K562 (cell line): ENCODE data around the gene CACNG3. TPM values are rescaled to one million over a fixed set of nuclear protein-coding genes. Genes with fewer than 3 reads are reported as not detected.

Experiments used
- ATAC-seq: fragments of 200-7000 bp; cut with Tn5 transposase; 3 replicates; pipeline ENCODE4 v1.9.1; 2020; ENCODE audit warnings: moderate library complexity
- BruUV-seq: library from RNA; stranded (reverse); fragments of 400-500 nt; replicated peaks from 2 replicates; lab custom pipeline; 2021; lab: Mats Ljungman, UMichigan
- CTCF ChIA-PET: fragments of 300-600 bp; formaldehyde crosslinking; extraction: SDS; loops from one replicate; lab custom pipeline; 2021; ENCODE audit warnings: low intra/inter-chr PET ratio; lab: Yijun Ruan, JAX
- POLR2A ChIA-PET: fragments of 300-600, 350-650 bp; sonication (Branson Sonifier 250); formaldehyde crosslinking; extraction: SDS; loops from one replicate; lab custom pipeline; 2021; ENCODE audit warnings: antibody characterized with exemption, inconsistent platforms; lab: Yijun Ruan, JAX
- DNase-seq, 4 experiments: peaks; one replicate each; pipeline versions ENCODE4 v3.0.0 to v3.0.0-alpha.2; 2011 to 2018; ENCODE audit warnings: low spot score in 3 of 4, mixed read lengths in 3 of 4; ENCODE audit errors: extremely low read depth in 1 of 4
- FAIRE-seq: peaks from 2 replicates; lab custom pipeline; 2011; peaks lifted over from hg19 to GRCh38; lab: Jason Lieb, UNC
- H2AFZ ChIP-seq: 2 replicates; pipeline ENCODE4 v1.6.0; 2011; ENCODE audit warnings: low read depth, low read length, control low read depth, inconsistent platforms
- H3K27ac ChIP-seq: fragments of 200-600 bp; 3 replicates; pipeline ENCODE4 v1.8.0; 2011; ENCODE audit warnings: low read depth, mild to moderate bottlenecking, control low read depth, inconsistent platforms, low read length, moderate library complexity, mixed read lengths; ENCODE audit errors: extremely low read depth
- H3K27me3 ChIP-seq, 2 experiments: fragments of 300-600 bp in 1 of 2; 2 replicates in 1 of 2; 3 replicates in 1 of 2; pipeline versions ENCODE4 v1.6.0 to v1.8.0; 2011; ENCODE audit warnings: inconsistent platforms in 2 of 2, low read length in 2 of 2, mild to moderate bottlenecking in 1 of 2, mixed read lengths in 1 of 2, moderate library complexity in 1 of 2; ENCODE audit not compliant: control insufficient read depth in 2 of 2, insufficient read depth in 2 of 2
- H3K36me3 ChIP-seq: fragments of 300-600 bp; 3 replicates; pipeline ENCODE4 v1.8.0; 2011; ENCODE audit warnings: mild to moderate bottlenecking, low read length, inconsistent platforms; ENCODE audit not compliant: control insufficient read depth, insufficient read depth
- H3K4me1 ChIP-seq, 2 experiments: fragments of 200-600 bp in 1 of 2; replicated peaks in 1 of 2; 2 replicates in 1 of 2; 3 replicates in 1 of 2; pipeline versions ENCODE4 v1.5.1 to v1.8.0; 2011; ENCODE audit warnings: inconsistent platforms in 2 of 2, low read length in 2 of 2, mild to moderate bottlenecking in 1 of 2, mixed read lengths in 1 of 2, moderate library complexity in 1 of 2; ENCODE audit not compliant: control insufficient read depth in 2 of 2, insufficient read depth in 2 of 2
- H3K4me2 ChIP-seq: 2 replicates; pipeline ENCODE4 v1.6.1; 2011; ENCODE audit warnings: low read length, control low read depth, inconsistent platforms, mixed read lengths; ENCODE audit not compliant: insufficient read depth
- H3K4me3 ChIP-seq: fragments of 200-600 bp; sonication (generic), shearing (Covaris generic); 2 replicates; pipeline ENCODE4 v1.5.1; 2016; ENCODE audit warnings: control low read depth, inconsistent platforms
- H3K79me2 ChIP-seq: fragments of 200-600 bp; 3 replicates; pipeline ENCODE4 v1.8.0; 2011; ENCODE audit warnings: low read length, inconsistent platforms; ENCODE audit not compliant: control insufficient read depth, insufficient read depth
- H3K9ac ChIP-seq, 2 experiments: 2 replicates each; pipeline versions ENCODE4 v1.6.0 to v1.6.1; 2011; ENCODE audit warnings: low read depth in 2 of 2, low read length in 2 of 2, control low read depth in 1 of 2, inconsistent platforms in 1 of 2, mild to moderate bottlenecking in 1 of 2, mixed read lengths in 1 of 2; ENCODE audit not compliant: insufficient read depth in 1 of 2
- H3K9me1 ChIP-seq: one replicate; pipeline ENCODE4 v1.6.0; 2011; ENCODE audit warnings: inconsistent platforms, mild to moderate bottlenecking, low read length, moderate library complexity; ENCODE audit not compliant: control insufficient read depth, insufficient read depth
- H3K9me3 ChIP-seq: replicated peaks from 2 replicates; pipeline ENCODE4 v1.5.1; 2011; ENCODE audit warnings: low read depth, low read length, inconsistent platforms; ENCODE audit not compliant: control insufficient read depth, insufficient read depth
- H4K20me1 ChIP-seq: replicated peaks from 2 replicates; pipeline ENCODE4 v1.6.1; 2011; ENCODE audit warnings: low read length, inconsistent platforms, mixed read lengths; ENCODE audit not compliant: control insufficient read depth, insufficient read depth
- ADNP ChIP-seq: fragments of 200-800 bp; sonication (Bioruptor generic); IDR thresholded peaks from 2 replicates; pipeline ENCODE4 v1.6.1; 2016; ENCODE audit warnings: missing genetic modification characterization, missing compliant biosample characterization
- ARNT ChIP-seq, 2 experiments: fragments of 450-650 bp; IDR thresholded peaks; 2 replicates each; pipeline ENCODE4 v1.6.1; 2016; ENCODE audit warnings: mild to moderate bottlenecking in 1 of 2
- C11orf30 ChIP-seq: fragments of 450-650 bp; IDR thresholded peaks from 2 replicates; pipeline ENCODE4 v1.6.1; 2016; ENCODE audit warnings: low read depth, mild to moderate bottlenecking
- CBFA2T2 ChIP-seq: fragments of 450-650 bp; conservative IDR thresholded peaks from 2 replicates; pipeline ENCODE4 v1.6.1; 2017; ENCODE audit warnings: mild to moderate bottlenecking
- CREB3 ChIP-seq: fragments of 450-650 bp; conservative IDR thresholded peaks from 2 replicates; pipeline ENCODE4 v1.6.1; 2016; ENCODE audit warnings: missing genetic modification characterization, low read depth, mild to moderate bottlenecking, missing compliant biosample characterization, moderate library complexity
- E2F3 ChIP-seq: fragments of 250-450 bp; sonication (Bioruptor Pico); IDR thresholded peaks from 2 replicates; pipeline ENCODE4 v1.4.0; 2020; ENCODE audit warnings: mild to moderate bottlenecking
- MIER1 ChIP-seq: fragments of 450-650 bp; IDR thresholded peaks from 2 replicates; pipeline ENCODE4 v1.6.1; 2016; ENCODE audit warnings: antibody characterized with exemption, mild to moderate bottlenecking, low read depth
- PHF8 ChIP-seq: fragments of 200-600 bp; sonication (generic); IDR thresholded peaks from 2 replicates; pipeline ENCODE4 v1.6.1; 2012; ENCODE audit warnings: mixed run types, mild to moderate bottlenecking, inconsistent platforms, low read length, moderate library complexity, borderline replicate concordance
- RAD51 ChIP-seq: fragments of 450-650 bp; IDR thresholded peaks from 2 replicates; pipeline ENCODE4 v1.7.1; 2016; ENCODE audit warnings: low read depth, mild to moderate bottlenecking, borderline replicate concordance
- RBM39 ChIP-seq: fragments of 200-400 bp; formaldehyde crosslinking; optimal IDR thresholded peaks from 2 replicates; pipeline ENCODE3; 2018; ENCODE audit warnings: low read depth, low read length
- SOX6 ChIP-seq: fragments of 450-650 bp; IDR thresholded peaks from 2 replicates; pipeline ENCODE4 v1.6.1; 2014; ENCODE audit warnings: mild to moderate bottlenecking
- USF1 ChIP-seq: sonication (generic); formaldehyde crosslinking; IDR thresholded peaks from 2 replicates; pipeline ENCODE4 v1.9.0; 2022; ENCODE audit warnings: mild to moderate bottlenecking, missing genetic modification reagents
- ZBED1 ChIP-seq: IDR thresholded peaks from 2 replicates; pipeline ENCODE4 v1.6.1; 2014
- ZNF174 ChIP-seq: fragments of 250-450 bp; sonication (Bioruptor Pico); IDR thresholded peaks from 2 replicates; pipeline ENCODE4 v1.4.0; 2020; ENCODE audit warnings: mild to moderate bottlenecking
- ZNF583 ChIP-seq: fragments of 250-450 bp; sonication (Bioruptor Pico); IDR thresholded peaks from 2 replicates; pipeline ENCODE4 v1.4.0; 2020
- whole genome bisulfite sequencing: fragments of 100-300 bp; shearing (Covaris generic); methylation state at CpG from one replicate; pipeline ENCODE4 v1.1.6; 2016; ENCODE audit warnings: low coverage, mixed read lengths; ENCODE audit not compliant: insufficient coverage; ENCODE audit errors: missing lambda C conversion rate; 5-methylcytosine and 5-hydroxymethylcytosine counted together
- in situ Hi-C: fragments of 300-500 bp; cut with MboI; formaldehyde crosslinking; loops from 4 replicates; pipeline ENCODE4 v1.15.0; 2018; ENCODE audit warnings: inconsistent platforms, mixed read lengths
- intact Hi-C: fragments of 100-400 bp; cut with micrococcal nuclease; formaldehyde crosslinking; loops from 2 replicates; pipeline ENCODE4 v1.14.2; 2022
- polyA plus RNA-seq, 8 experiments: library from polyadenylated mRNA; depleted of rRNA in 4 of 8; stranded (reverse) in 5 of 8; unstranded in 3 of 8; fragments of >200 nt; fragmentation: Nextera tagmentation in 2 of 8; fragmentation: Illumina TruSeq in 1 of 8; extraction: Ambion mirVana in 2 of 8; extraction: Trizol in 1 of 8; gene quantifications; 2 replicates each; pipeline versions ENCODE4 v1.2.1 to v1.2.3, GENCODE V29; 2011 to 2014; ENCODE audit warnings: inconsistent platforms in 1 of 8, missing spikeins in 1 of 8
- total RNA-seq, 7 experiments: library from RNA; depleted of rRNA in 6 of 7; stranded (reverse); fragments of >200 nt in 6 of 7; fragmentation: Illumina TruSeq in 2 of 7; extraction: Trizol in 2 of 7; gene quantifications; 2 replicates each; pipeline versions ENCODE4 v1.2.1 to v1.2.3, GENCODE V29; 2011 to 2021; ENCODE audit warnings: low replicate concordance in 1 of 7
- TF ChIP-seq, protein P1 (sequence below): sonication (generic); formaldehyde crosslinking; IDR thresholded peaks from 2 replicates; pipeline ENCODE4 v1.5.0; 2020; ENCODE audit warnings: missing genetic modification reagents
- TF ChIP-seq, protein P2 (sequence below): fragments of 450-650 bp; IDR thresholded peaks from 2 replicates; pipeline ENCODE4 v1.6.1; 2016; ENCODE audit warnings: low read depth, mild to moderate bottlenecking, moderate library complexity

CACNG3 gene
- total and polyA plus RNA-seq, 9 of the 15 experiments (the other 6 are each of a cell fraction or from before 2014, with no cell fraction given), result not detected

DNA sequence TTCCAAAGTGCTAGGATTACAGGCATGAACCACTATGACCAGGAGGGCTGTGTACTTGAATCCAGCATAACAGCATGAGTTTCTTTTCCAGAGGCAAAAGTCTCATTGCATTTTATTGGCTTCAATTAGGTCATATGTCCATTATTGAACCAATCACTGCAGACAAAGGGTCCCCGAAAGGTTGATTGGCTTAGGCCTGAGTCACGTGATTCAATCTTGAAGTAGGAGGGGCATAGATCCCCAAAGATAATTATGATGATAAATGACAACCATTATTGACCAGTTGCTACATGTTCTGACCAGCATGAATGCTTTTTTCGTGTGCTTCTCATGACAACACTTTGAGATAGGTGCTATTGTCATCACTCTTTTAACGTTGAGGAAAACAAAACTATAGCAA, 25.3 kb downstream of the CACNG3 start (continued):
- TF ChIP-seq USF1 (CRISPR knock-in tag) (0 out of 2 replicates have a peak, but pooled peaks have one; percentile 21), RBM39 (no peak), RAD51 (peak; percentile 78), CBFA2T2 (peak; percentile 35; the same call in 1 of the 2 replicates), ARNT (IDR thresholded peaks at IDR 0.05) (no peak), ADNP (no peak), C11orf30 (no peak)
- TF ChIP-seq, protein P1, sequence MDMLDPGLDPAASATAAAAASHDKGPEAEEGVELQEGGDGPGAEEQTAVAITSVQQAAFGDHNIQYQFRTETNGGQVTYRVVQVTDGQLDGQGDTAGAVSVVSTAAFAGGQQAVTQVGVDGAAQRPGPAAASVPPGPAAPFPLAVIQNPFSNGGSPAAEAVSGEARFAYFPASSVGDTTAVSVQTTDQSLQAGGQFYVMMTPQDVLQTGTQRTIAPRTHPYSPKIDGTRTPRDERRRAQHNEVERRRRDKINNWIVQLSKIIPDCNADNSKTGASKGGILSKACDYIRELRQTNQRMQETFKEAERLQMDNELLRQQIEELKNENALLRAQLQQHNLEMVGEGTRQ (CRISPR knock-in tag), result peak; percentile 45; the same call in 1 of the 2 replicates
- TF ChIP-seq, protein P2, sequence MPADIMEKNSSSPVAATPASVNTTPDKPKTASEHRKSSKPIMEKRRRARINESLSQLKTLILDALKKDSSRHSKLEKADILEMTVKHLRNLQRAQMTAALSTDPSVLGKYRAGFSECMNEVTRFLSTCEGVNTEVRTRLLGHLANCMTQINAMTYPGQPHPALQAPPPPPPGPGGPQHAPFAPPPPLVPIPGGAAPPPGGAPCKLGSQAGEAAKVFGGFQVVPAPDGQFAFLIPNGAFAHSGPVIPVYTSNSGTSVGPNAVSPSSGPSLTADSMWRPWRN, result no peak

- CTCF ChIA-PET, result no interaction called here
- no TSS peak for BruUV-seq
These were observed 26.0 kb downstream of the CACNG3 start for GRCh38 chr16:24282141-24282540.

More at GRCh38 chr16:24282141-24282540, 26.0 kb downstream of the CACNG3 start:
- ATAC-seq (no peak), DNase-seq (no peak), FAIRE-seq (no peak)
- POLR2A ChIA-PET, result interaction anchor here (0.6 kb wide), 1 partner anchor 977 kb away, joined by 3 read pairs; no protein-coding TSS in a partner anchor
- no peak overlapping the region for H3K4me2 ChIP-seq
- peaks cover 11 to 17% of the 10 kb centered on the region in 2 experiments for H3K27me3 ChIP-seq
- no peak overlapping the region for H2AFZ ChIP-seq
- H3K27ac ChIP-seq, result no peak overlapping the region
- H3K4me1 ChIP-seq, result no peaks in the 10 kb centered on the region
- no peak overlapping the region for H3K9ac ChIP-seq
- H3K4me3 ChIP-seq, result no peak overlapping the region
- no peaks in the 10 kb centered on the region for H3K79me2 ChIP-seq
- H4K20me1 ChIP-seq, result 0 out of 2 replicates have a peak, but pooled peaks cover 4% of the 10 kb centered on the region
- no peaks in the 10 kb centered on the region for H3K9me1 ChIP-seq
- intact Hi-C loops (no loop called here), in situ Hi-C loops (no loop called here)
- 2% methylated on average over 13 of the region's 13 CpGs for WGBS
- no peaks in the 10 kb centered on the region for H3K9me3 ChIP-seq
- TF ChIP-seq ZNF583 (CRISPR knock-in tag), result no peak
- no peak for TF ChIP-seq PHF8
- no peak for TF ChIP-seq SOX6
- no peak for TF ChIP-seq ZNF174 (CRISPR knock-in tag)
- TF ChIP-seq CREB3 (tag), result no peak
- TF ChIP-seq ZBED1, result no peak
- no peak for TF ChIP-seq E2F3
- no peak for TF ChIP-seq MIER1
- H3K36me3 ChIP-seq, result no peaks in the 10 kb centered on the region
